GM10847 (cell line): ENCODE results near the gene WDR26.
A peak's percentile ranks its signal among the peaks of the same experiment; 100 is the strongest.

ENCODE experiments used
- POLR2A ChIP-seq: IDR thresholded peaks from 2 replicates; pipeline ENCODE4 v1.6.1; 2011; ENCODE audit not compliant: insufficient read length; ENCODE audit errors: extremely low read depth

The WDR26 gene

GRCh38 chr1:224434691-224435317 lies at the start of gene WDR26:
Gene WDR26, minus strand, starts transcription at chr1:224434797.
- TF ChIP-seq POLR2A: peak; percentile 69

GRCh38 chr1:224482619-224483018 lies 48.0 kb upstream of the WDR26 start:
- TF ChIP-seq POLR2A: no peak

GRCh38 chr1:224481601-224482000 lies 47.0 kb upstream of the WDR26 start:
- no peak for TF ChIP-seq POLR2A

DNA sequence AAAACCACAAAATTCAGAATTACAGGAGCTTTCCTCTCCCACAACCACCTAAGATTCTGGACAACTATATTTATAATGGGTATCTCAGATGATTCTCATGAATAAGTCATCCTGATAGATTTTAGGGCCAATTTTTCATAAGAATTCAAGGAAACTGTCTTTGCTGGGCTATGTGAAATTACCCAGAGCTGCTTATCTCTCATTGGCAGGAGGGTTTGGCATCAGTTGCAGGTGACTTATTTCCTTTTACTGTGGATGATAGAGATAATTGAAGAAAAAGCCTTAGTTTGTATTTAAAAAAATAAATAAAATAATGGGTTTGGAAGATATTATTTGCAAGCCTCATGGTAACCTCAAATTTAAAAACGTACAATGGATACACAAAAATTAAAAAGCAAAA lies 38.2 kb upstream of the WDR26 start:
- TF ChIP-seq POLR2A: no peak

DNA sequence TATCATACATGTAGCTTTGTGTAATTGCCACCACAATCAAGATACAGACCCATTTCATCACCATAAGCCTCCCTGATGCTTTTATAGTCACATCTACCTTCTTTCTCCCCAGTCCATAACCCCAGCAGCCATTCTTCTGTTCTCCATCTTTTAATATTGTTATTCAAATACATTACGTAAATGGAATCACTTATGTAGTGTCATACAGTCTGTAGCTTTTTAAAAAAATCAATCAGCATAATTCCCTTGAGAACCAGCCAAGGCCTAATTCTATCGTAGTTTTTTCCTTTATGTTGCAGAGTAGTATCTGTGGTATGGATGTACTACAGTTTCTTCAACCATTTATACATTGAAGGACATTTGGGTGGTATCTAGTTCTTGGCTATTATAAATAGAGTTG lies 31.6 kb upstream of the WDR26 start:
- TF ChIP-seq POLR2A: no peak

GRCh38 chr1:224459966-224460365 lies 25.4 kb upstream of the WDR26 start:
- no peak for TF ChIP-seq POLR2A

GRCh38 chr1:224458996-224459395 lies 24.4 kb upstream of the WDR26 start:
- TF ChIP-seq POLR2A: no peak

GRCh38 chr1:224458296-224458695 lies 23.7 kb upstream of the WDR26 start:
- no peak for TF ChIP-seq POLR2A

GRCh38 chr1:224457782-224458144 lies 23.2 kb upstream of the WDR26 start:
- TF ChIP-seq POLR2A: no peak

DNA sequence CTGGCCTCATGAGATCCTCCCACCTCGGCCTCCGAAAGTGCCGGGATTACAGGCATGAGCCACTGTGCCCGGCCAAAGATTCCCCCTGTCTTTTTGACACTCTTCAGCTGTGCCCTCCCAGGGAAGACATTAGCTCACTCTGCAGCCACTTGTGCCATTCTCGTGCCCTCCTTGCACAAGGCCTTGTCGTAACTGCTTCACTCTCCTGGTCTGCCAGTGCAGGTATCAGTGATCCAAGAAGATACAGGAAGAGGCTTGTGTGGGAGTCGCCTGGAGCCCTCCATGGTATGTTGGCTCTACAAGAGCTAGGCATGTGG lies 22.0 kb upstream of the WDR26 start:
- no peak for TF ChIP-seq POLR2A

GRCh38 chr1:224454402-224455055 lies 19.9 kb upstream of the WDR26 start:
- no peak for TF ChIP-seq POLR2A

DNA sequence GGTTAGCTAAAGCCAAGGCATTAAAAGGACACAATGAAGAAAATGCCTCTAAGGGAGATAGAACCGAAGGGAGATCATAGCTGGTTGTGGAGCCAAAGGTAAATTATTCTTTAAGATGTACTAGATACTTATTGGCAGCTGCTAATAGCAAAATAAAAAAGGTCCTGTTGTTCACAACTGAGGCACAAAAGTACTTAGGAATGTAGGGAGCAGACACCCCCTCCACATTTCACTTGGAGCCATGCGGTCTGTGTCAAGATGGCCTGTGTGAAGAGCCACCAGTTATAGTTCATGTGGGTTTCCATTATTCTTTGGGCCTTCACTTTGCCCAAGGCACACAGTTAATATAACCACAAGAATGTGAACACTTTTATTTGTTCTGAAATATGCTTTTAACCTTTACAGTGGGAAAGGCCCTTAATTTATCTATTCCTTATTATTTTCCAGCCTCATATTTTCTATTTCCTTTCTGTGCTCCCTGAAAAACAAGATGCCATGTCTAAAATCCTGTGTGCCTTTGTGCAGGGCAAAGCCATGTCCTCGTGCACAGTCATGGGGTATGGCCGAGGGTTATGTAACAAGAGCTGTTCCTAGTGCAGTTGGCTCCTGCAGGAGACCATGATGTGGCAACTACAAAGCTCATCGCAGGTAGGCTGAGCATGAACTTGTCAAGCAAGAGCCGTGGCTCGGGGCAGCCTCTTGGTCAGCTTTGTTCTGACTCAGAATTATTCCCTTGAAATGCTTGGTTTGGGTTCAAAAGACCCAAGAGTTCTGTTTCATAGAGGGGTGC lies 16.2 kb upstream of the WDR26 start:
- TF ChIP-seq POLR2A: no peak

- no peak for TF ChIP-seq POLR2A
Observed at GRCh38 chr1:224450159-224450558, 15.6 kb upstream of the WDR26 start.

DNA sequence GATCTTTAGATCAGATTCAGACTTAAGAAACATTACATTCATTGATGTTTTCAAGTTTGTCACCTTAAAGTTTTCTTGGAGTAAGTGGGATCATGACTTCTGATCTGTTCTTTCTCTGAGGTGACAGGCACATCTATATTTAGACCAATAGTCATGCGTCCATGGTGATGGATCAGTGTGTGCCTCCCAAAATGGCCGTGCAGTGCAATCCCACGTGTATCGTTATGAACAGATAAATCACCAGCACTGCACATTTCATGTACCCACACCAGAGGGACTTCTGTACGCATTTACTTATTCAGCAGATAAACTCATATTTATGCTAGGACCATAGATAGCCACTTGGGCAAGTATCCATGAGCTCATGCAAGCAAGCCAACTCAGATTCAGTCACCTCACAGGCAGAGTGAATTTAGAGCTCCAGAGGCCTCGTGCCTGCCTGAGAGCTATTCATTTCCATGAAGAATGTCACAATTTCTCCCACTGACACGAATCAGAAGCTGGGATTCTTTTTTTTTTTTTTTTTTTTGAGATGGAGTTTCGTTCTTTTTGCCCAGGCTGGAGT lies 13.9 kb upstream of the WDR26 start:
- no peak for TF ChIP-seq POLR2A

DNA sequence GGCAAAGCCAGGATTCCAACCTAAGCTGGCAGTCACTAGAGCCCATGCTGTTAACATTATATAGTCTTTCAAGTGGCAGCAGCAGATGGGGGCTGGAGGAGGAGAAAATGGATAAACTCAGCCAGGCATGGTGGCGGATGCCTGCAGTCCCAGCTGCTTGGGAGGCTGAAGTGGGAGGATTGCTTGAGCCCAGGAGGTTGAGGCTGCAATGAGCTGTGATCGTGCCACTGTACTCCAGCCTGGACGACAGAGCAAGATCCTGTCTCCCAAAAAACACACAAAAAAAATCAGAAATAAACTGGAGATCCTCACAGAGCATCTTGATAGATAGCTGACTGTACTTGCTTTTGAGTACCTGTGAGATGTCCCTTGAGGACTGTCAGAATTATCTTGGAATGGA lies 13.4 kb upstream of the WDR26 start:
- no peak for TF ChIP-seq POLR2A

DNA sequence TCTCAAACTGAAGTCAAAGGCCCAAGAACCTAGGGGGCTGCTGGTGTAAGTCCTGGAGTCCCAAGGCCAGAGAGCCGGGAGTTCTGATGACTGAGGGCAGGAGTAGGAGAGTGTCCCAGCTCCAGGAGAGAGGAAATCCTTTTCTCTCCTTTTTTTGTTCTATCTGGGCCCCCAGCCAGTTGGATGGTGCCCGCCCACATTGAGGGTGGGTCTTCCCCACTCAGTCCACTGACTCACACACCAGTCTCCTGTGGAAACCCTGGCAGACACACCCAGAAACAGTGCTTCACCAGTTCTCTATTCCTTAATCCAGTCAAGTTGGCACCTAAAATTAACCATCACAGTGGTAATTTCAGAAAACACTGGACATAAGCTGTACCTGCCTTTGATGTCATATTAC lies 12.7 kb upstream of the WDR26 start:
- no peak for TF ChIP-seq POLR2A
